Loucy (cell line): ENCODE data around the gene TDRD12.
"Not testable (repeated sequence)": the region's sequence is repeated elsewhere in the genome, so short reads cannot be mapped to it uniquely, and the experiment has no call there.

ENCODE experiments used
- CTCF ChIP-seq: fragments of 200-600 bp; sonication (generic); conservative IDR thresholded peaks from 2 replicates; pipeline ENCODE4 v1.5.1; 2014; ENCODE audit warnings: mild to moderate bottlenecking, antibody characterized with exemption, low read length
- EZH2phosphoT487 ChIP-seq: fragments of 200-600 bp; IDR thresholded peaks from 2 replicates; pipeline ENCODE4 v1.6.1; 2018; ENCODE audit warnings: antibody characterized with exemption, mild to moderate bottlenecking, moderate library complexity, borderline replicate concordance

DNA sequence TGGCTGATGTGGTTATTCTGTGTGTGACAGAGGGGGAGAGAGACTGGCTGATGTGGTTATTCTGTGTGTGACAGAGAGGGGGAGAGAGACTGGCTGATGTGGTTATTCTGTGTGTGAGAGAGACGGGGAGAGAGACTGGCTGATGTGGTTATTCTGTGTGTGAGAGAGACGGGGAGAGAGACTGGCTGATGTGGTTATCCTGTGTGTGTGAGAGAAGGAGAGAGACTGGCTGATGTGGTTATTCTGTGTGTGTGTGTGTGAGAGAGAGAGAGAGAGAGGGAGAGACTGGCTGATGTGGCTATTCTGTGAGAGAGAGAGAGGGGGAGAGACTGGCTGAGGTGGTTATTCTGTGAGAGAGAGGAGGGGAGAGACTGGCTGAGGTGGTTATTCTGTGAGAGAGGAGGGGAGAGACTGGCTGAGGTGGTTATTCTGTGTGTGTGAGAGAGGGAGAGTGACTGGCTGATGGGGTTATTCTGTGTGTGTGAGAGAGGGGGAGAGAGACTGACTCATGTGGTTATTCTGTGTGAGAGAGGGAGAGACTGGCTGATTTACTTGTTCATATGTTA lies 27.1 kb downstream of the TDRD12 start:
- TF ChIP-seq CTCF, EZH2phosphoT487: not testable (repeated sequence)
